ENCODE results near the gene HEATR5B.

The HEATR5B gene

DNA sequence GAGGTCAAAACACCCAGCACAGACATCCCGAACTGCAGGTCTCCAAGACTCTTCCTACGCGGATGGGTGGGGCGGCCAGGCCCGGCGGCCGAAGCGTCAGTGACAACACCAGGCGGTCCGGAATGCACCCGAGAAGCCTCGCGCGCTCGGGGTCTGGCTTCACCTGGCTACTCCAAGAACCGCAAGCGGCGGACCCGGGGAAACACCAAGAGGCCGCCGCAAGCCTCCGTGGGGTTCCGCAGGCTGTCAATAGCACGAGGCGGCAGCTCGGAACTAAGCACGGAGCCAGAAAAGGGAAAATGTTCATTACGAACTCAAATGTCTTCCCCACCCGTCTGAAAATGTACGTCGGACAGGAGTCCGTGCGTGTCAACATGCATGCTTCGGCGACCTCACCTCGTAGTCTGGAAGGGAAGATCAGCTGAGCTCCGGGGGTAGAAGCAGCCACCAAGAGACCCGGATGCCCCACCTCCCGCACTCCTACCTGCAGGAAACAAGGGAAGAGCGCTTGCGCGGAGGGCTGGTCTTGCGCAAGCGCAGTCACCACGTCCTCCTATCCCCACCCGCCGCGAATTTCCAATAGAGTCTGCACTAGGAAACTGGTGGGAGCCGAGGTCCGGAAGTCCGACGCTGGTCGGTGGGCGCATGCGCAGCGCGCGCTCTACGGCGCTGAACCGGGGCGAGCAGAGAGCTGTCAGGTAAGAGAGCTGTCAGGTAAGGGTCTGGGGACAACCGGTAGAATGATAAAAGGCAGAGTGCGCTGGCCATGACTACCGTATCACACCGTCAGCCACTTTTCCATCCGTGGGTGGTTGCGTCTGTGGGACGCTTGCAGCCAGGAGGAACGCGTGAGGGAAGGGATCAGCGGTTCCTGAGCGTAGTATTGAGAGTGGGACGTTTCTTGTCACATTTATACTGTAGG, at the start of gene HEATR5B, which contains the start of gene GPATCH11:
TSS of gene HEATR5B (minus strand) at position 500 of the 922 bp plus-strand sequence. CDS start 958 bp downstream, outside the sequence.
TSS of gene GPATCH11 (plus strand) at position 646 of the 922 bp plus-strand sequence. CDS start 3,864 bp downstream, outside the sequence.
- DNase-seq (ENCODE audit: low read depth): peak; percentile 92

DNA sequence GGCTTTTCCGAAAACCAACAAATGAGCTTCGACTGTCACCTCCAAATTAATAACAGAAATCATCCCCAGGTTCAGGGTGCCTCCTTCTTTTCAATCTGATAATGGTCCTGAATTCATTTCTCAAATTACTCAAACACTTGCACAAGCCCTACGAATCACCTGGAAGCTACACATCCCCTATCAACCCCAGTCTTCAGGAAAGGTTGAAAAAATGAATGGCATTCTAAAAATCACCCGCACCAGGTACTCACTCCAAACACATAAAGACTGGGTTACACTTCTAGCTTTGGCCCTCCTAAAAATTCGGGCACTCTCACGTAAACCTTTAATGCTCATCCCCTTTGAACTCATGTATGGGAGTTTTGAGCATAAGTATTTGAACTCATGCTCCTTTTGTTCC, 48.7 kb upstream of the HEATR5B start:
- DNase-seq (ENCODE audit: low read depth): no peak

DNA sequence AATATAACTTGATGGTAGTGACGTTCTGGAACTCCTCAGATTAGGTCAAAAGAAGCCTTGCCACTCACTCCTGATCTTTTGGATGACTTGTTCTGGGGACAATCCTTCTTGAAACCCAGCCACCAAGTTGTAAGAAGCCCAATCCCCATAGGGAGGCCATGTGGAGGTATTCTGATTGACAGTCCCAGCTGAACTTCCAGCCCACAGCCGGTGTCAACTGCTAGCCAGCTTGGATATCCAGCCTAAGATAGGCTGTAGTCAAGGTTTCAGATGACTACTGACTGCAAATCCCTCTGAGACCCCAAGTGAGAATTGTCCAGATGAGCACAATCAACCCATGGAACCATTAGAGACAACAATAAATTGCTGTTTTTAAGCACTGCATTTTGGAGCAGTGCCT, 41.2 kb upstream of the HEATR5B start:
- no peak for DNase-seq (ENCODE audit: low read depth)

DNA sequence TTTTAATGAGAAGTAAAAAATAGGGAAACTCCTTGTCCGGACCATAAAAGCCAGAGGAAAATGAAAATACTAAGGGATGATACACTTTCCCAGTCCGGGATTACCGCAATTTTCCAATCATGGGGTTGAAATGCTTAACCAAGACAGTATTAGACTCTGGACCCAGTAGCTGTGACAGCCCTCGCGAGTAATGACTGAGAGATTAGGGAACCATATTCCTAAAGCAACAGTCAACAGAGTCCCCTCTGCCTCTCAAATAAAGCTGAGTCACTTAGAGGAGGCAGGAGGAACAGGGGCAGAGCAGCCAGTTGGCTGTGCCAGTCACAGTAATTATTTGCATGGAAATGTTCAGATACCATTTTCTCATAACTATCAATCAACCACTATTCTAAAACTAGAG, 35.0 kb upstream of the HEATR5B start:
- no peak for DNase-seq (ENCODE audit: low read depth)

DNA sequence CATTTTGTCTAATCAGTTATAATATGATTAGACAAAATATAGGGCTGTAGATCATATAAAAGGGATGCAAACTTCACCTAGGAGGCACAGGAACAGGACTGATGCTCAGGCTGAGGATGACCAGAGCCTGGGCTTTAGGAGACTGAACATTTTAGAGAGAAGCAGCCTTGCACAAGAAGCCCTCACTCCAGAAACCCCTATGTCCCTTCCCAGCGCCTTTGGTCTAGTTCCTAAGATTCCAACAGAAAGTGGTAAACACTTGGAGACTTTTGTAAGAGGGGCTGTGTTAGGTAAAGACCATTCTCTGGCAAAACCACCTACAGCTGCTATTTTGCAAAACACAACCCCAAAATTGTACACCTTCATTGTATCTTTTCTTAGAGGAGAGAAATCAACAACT, 33.4 kb upstream of the HEATR5B start:
- DNase-seq (ENCODE audit: low read depth): no peak

DNA sequence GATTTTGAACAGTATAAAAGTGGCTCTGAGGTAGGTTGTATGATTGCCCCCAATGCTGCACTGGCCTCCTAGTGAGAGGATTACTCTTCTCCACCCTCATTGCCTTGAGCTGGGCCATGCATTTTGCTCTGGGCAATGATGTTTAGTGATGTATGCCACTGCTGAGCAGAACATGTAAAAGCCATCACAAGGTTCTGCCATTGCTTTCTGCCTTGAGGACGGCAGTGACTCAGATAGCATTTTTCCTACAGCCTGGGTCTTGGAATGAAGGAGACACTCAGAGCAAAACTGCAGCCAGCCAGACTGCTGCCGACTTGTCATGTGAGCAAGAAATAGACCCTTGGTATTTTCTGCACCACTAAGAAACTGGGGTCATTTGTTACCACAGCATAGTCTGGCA, 27.8 kb upstream of the HEATR5B start:
- DNase-seq (ENCODE audit: low read depth): no peak

DNA sequence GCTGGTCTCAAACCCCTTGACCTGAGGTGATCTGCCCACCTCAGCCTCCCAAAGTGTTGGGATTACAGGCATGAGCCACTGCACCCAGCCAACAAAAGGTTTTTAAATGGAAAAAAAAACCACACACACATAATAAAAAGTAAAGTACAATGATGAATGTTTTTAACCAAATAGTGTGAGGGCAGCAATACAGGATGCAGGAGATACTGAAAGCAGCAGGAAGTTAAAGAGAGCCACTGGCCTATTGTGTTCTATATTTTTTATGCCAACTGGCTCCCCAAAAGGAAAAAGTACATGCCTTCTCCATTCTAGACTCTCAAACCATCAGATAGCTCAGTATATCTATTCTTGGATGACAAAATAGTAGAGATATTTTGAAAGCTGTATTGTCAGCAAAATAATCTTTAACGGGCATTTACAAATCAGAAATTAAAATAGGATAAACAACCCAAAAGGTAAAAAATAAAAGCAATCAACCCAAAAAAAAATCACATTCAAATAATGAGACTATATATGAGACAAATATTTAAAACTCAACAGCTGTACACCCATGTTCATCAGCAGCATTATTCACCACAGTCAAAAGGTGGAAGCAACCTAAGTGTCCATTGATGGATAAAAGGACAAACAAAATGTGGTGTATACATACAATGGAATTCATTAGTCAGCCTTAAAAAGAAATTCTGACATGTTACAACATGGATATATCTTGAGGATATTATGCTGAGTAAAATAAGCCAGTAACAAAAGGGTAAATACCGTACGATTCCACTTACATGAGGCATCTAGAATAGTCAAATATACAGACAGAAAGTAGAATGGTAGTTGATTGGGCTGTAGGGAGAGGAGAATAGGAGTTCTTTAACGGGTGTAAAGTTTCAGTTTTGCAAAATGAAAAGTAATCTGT, 26.4 kb upstream of the HEATR5B start:
- no peak for DNase-seq (ENCODE audit: low read depth)

DNA sequence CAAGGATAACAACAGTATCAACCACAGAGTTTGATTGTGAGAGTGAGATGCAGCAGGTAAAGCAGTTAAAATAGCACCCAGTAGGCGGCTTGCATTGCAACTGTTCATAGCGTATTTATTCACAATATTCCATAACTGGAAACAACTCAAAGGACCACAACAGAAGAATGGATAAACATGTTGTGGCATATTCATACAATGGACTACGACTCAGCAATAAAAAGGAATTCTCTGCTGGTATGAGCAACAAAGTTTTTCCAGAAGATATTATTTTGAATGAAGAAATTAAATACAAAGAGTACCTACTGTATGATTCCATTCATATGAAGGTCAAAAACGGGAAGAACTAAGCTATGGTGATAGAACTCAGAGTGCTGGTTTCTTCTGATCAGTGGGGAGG, 25.4 kb upstream of the HEATR5B start:
- no peak for DNase-seq (ENCODE audit: low read depth)

DNA sequence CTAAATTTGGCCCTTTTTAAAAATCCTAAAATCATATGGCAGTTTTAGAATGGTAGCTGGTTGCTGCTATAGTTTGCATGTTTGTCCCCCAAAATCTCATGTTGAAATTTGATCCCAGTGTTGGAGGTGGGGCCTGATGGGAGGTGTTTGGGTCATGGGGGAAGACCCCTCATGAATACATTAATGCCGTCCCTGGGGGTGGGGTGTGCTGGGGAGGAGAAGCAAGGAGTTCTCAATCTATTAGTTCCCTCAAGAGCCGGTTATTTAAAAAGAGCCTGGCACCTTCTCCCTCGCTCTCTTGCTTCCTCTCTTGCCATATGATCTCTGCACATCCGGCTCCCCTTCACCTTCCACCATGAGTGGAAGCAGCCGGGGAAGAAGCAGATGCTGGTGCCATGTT, 21.0 kb upstream of the HEATR5B start:
- DNase-seq (ENCODE audit: low read depth): no peak

DNA sequence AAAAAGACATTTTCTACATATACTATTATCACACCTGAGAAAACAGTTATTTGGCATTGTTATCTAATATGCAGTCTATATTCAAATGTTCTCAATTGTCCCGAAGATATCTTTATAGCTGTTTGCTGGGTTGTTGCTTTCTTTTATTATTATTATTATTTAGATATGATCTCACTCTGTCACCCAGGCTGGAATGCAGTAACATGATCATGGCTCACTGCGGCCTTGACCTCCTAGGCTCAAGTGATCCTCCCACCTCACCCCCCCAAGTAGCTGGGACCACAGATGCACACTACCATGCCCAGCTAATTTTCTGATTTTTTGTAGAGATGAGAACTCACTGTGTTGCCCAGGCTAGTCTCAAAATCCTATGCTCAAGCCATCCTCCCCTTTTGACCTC, 20.0 kb upstream of the HEATR5B start:
- no peak for DNase-seq (ENCODE audit: low read depth)

DNA sequence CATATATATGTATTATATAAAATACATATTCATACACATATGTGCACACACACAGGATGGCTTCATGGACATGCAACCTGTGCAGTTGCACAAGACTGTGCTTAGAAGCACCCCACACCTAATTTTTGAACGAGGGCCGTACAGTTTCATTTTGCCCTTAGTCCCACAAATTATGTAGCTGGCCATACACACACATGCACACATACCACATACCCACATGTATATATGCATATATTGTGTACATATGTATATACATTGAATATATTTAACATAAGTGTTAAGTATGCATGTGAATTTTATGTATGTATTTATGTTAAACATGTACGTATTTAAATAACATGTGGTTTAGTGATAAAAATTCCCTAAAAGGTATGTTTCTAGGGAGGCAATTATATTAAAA, 18.4 kb upstream of the HEATR5B start:
- DNase-seq (ENCODE audit: low read depth): no peak

DNA sequence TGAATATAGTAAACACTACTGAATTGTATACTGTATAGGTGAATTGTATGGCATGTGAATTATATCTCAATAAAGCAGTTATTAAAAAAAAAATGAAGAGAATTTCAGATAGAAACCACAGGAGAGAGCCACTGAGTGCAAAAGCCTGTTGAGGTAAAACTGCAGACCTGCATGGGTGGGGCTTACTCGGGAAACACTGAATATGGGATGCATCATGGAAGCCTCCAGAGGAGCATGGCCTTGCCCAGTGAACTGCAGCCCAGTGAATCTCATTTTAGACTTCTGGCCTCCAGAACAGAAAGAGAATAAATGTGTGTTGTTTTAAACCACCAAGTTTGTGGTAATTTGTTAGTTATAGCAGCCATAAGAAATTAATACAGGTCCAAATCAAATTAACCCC, 15.9 kb upstream of the HEATR5B start:
- DNase-seq (ENCODE audit: low read depth): no peak

DNA sequence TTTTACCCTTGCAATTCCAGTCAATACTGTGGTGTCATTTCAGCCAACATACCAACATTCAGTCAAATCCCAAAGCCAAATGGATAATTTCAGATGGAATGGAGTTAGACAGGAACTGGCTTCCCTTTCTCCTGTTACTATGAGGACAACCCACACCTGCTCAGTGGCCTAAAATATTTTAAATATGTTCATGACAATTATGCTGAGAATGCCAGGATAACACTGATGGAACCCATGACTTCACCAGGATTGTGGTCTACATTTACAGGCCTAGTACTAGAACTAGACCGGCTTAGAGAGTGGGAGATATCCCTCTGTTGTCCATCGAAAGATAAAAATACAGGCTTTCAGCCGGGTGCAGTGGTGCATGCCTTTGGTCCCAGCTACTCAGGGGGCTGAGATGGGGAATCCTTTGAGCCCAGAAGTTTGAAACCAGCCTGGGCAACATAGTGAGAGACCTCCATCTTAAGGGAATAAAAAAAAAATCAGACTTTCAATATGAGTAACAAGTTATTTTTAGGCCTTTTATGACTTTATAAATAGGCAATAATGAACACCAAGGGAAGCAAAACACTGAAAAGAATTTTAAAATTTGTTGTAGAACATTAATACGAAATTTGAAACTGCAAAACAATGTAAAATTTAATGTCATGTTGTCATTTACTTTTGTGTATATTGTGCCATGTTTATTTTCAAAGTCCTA, 14.4 kb upstream of the HEATR5B start:
- no peak for DNase-seq (ENCODE audit: low read depth)

DNA sequence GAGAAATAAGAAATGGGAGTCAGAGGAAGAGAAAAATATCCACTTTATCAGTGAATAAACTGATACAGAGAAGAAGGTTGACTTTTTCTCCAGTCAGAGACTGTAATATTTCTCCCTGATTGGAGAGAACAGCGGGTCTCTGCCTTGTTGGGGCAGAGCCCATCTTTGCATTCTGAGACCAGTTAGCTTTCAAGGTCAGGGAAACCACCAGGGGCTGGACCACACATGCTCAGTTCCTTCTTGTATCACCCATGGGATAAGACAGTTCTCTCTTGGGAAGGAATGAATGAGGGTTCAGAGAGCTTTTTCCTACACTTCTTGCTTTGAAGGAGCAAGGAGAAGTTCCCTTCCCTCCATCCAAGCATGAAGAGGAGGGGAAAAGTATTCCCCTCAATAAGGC, 12.4 kb upstream of the HEATR5B start:
- DNase-seq (ENCODE audit: low read depth): no peak

DNA sequence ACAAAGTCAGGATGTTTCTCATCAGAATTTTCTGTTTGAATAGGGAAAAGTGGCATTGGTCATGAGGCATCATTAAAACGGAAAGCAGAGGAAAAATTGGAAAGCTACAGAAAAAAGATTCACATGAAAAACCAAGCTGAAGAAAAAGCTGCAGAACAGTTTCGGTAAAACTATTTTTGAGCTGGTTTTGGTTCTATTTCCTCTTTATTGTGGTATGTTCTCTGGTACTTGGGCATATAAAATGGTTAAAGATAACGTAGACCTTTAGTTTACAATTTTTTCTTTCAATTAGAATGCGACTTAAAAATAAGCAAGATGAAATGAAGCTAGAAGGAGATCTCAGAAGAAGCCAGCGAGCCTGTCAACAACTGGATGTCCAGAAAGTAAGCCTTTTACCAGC, 7.7 kb upstream of the HEATR5B start:
- no peak for DNase-seq (ENCODE audit: low read depth)

DNA sequence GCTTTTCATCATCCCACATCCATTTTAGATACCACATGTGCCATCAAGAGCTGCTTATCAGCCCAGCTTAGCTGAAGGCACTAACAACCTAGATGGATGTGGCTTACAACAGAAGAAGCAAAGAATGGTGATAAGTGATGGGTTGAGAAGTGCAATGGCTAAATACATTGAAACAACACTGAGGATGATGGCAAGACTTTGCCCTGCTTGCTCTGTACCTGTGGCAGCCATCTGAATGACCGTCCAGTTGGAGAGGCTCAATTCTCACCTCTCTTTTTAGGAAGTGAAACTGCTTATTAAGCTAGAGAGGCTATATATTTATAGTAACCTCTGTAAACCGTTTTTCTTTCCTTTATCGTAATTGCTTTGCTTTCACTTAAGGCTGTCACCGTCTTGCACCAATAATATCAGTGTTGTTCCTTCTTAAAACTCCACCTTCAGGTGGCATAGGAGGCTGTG, 5.9 kb upstream of the HEATR5B start:
- no peak for DNase-seq (ENCODE audit: low read depth)

DNA sequence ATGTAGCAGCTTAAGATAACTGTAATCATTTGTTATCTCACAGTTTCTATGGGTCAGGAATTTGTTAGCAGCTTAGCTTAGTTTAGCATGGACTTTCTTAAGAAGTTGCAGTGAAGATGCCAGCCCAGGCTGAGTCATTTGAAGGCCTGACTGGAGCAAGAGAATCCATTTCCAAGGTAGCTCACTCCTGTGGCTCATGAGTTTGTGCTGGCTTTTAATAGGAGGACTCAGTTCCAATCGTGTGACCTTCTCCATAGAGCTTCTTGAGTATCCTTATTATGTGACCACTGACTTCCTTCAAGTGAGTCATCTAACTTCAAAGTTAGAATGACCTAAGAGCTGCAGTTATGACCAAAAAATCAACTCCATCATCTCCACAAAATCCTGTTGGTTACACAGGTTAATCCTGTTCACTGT, 1.6 kb upstream of the HEATR5B start:
- DNase-seq (ENCODE audit: low read depth): no peak

DNA sequence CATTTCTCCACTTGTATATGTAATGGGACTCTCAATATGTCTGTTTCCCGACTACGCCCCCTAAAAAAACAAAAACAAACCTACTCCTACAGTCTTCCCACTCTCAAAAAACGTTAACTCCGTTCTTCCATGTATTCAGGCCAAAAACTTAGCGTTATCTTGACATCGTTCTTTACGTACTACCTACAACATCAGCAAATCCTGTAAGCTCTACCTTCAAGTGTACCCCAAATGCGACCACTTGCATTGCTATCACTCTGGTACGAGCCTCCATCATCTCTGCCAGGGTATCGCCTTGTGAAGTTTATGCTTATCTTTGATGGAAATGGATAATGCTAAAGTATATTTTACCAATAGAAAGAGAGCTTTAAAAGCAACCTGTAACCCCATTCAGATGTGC, 625 bp upstream of the HEATR5B start:
- DNase-seq (ENCODE audit: low read depth): no peak

DNA sequence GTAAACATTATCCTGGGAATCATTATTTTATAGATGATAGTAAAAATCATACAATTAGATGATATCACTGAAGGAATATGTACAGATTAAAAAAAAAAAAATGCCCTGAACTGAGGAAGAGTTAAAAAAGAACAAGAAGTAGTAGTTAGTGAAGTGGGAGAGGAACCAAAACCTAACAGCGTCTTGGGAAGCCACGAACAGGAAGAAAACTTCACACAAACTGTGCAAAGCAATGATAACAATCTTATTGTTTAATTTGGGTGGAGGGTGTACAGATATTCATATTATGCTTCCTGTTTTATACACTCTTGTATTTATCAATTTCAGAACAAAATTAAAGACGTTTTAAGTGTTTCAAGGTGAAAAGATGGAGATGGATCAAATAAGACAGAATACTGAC, 3.5 kb downstream of the HEATR5B start:
- DNase-seq (ENCODE audit: low read depth): no peak

DNA sequence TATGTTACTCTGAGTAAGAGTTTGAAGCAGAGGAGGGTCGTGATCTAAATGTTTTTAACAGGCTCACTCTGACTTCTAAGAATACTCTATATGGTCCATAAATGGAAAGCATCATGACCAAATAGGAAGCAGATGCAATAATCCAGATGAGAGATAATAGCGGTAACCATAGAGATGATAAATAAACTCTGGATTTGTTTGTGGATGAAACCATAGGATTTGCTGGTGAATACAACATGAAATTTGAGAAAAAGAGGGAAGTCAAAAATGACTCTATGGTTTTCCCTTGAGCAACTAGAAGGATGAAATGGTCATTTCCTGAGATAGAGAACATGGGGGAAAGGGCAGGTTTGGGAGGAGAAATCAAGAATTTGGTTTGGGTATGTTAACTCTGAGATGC, 3.9 kb downstream of the HEATR5B start:
- no peak for DNase-seq (ENCODE audit: low read depth)

DNA sequence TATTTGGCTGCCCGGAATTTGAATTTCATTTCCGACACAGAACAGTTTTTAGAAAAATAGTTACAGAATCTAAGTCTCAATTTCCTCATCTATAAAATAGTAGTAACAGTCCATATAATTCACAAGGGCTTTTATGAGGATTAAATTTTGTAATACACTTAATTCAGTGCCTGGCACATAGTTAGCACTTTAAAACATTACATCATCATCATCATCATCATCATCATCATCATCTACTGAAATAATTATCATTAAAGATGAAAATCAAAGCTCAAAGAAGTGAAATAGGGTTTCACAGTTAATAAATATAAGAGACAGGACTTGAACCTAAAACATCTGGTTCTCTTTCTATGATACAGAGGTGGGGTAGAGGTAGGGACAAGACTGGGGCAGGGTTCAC, 13.2 kb downstream of the HEATR5B start:
- no peak for DNase-seq (ENCODE audit: low read depth)

DNA sequence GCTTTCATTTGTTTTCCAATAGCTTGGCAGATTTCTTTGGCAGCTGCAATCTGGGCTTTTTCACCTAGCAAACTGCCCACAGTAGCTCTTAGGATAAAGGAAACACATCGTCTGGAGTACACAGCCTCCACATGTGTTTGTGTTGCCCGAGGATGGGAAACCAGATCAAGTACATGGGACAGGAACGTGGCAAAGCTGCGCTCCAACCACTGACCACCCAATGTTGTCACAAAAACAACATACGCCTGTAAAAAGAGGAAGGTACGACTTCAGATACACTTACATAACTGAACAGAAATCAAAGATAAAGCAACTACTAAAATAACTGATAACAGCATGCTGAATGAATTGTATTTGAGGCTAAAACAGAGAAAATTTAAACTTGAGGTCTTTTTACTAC, 15.5 kb downstream of the HEATR5B start:
- DNase-seq (ENCODE audit: low read depth): no peak

Measured in T-helper 22 cell (primary cell).